Peyer's patch (tissue), 4 donors: ENCODE data around the gene NSRP1. TPM values are rescaled to one million over a fixed set of nuclear protein-coding genes. Genes with fewer than 3 reads are reported as not detected.

Experiments
- DNase-seq, 3 donors: peaks; one replicate each; pipeline ENCODE4 v3.0.0-alpha.2; 2017 to 2019
- H3K27ac ChIP-seq, 4 donors: fragments of 200-600 bp; sonication (generic); one replicate each; pipeline ENCODE4 v1.5.1; 2016 to 2019
- H3K27me3 ChIP-seq, 2 donors: fragments of 200-600 bp; sonication (generic); one replicate each; pipeline ENCODE4 v1.5.1; 2019
- H3K36me3 ChIP-seq, 3 donors: fragments of 200-600 bp; sonication (generic); one replicate each; pipeline ENCODE4 v1.5.1; 2016 to 2019
- H3K4me1 ChIP-seq, 4 donors: fragments of 200-600 bp; sonication (generic); one replicate each; pipeline ENCODE4 v1.5.1; 2016 to 2019
- H3K4me3 ChIP-seq, 4 donors: fragments of 200-600 bp; sonication (generic); 1 replicate in 3 of 4; 2 replicates in 1 of 4; pipeline ENCODE4 v1.5.1; 2016 to 2019; ENCODE audit warnings: mild to moderate bottlenecking in 1 of 4
- H3K9me3 ChIP-seq, 4 donors: fragments of 200-600 bp; sonication (generic); one replicate each; pipeline ENCODE4 v1.5.1; 2016 to 2019; ENCODE audit warnings: mild to moderate bottlenecking in 1 of 4
- POLR2A ChIP-seq, 2 donors: fragments of 450-650 bp; IDR thresholded peaks; one replicate each; pipeline ENCODE4 v1.5.1; 2017; ENCODE audit warnings: antibody characterized with exemption in 2 of 2, mild to moderate bottlenecking in 2 of 2, moderate library complexity in 2 of 2
- total RNA-seq, 4 donors: library from RNA; depleted of rRNA; stranded (reverse); fragments of >200 nt; gene quantifications; one replicate each; pipeline ENCODE4 v1.1.0, GENCODE V29; 2016
- TF ChIP-seq, protein P1 (sequence below), 6 experiments: fragments of 450-650 bp in 4 of 6; fragments of 200-600 bp in 2 of 6; sonication (generic) in 1 of 6; IDR thresholded peaks; one replicate each; pipeline ENCODE4 v1.5.1; 2017 to 2019; ENCODE audit warnings: antibody characterized with exemption in 6 of 6, mild to moderate bottlenecking in 3 of 6, moderate library complexity in 1 of 6

Gene NSRP1
- total RNA-seq, 4 donors from 2014 or later: 16.5 to 134 (median 30.6) TPM

DNA sequence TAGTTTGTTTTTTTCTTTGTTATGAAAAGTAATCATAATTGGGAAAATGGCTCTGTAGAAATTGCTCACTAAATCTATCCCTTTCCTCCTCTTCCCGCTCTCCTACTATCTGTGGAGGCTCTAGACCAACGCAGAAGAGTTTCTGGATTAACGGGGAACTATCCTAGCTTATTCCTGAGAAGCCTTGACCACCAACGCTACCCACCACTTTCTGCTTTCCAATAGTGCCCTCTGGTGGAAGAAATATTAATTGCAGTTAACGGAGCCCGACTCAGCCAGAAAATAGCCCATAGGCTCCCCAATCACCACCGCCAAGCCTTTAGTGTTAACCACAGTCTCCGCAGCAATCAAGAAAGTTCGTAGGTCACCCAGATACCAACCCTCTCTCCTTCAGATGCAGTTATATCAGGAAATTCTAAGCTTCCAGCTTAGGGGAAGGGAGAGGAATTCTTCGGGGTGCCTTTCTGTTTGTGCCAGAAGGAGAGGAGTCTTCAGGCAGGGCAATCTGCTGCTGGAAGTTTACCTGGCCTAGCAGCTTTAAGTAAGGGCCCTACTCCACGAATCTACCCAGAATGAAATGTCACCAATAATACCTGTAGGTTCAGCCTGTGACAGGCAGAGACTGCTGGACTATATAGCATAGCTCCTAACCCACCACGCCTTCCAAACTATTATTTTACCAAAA, 23.0 kb upstream of the NSRP1 start:
- peak in 2 of 3 donors; percentile 24 to 65 for DNase-seq
- Histone ChIP-seq H3K4me1 (peaks cover 0 to 5% (median 0%) of the 10 kb centered on the region in 4 donors), H3K4me3 (no peak overlapping the region), H3K27me3 (no peaks in the 10 kb centered on the region), H3K36me3 (no peaks in the 10 kb centered on the region), H3K9me3 (no peaks in the 10 kb centered on the region), H3K27ac (no peak overlapping the region)
- no peak for TF ChIP-seq POLR2A (IDR thresholded peaks at IDR 0.05)
- TF ChIP-seq, protein P1, sequence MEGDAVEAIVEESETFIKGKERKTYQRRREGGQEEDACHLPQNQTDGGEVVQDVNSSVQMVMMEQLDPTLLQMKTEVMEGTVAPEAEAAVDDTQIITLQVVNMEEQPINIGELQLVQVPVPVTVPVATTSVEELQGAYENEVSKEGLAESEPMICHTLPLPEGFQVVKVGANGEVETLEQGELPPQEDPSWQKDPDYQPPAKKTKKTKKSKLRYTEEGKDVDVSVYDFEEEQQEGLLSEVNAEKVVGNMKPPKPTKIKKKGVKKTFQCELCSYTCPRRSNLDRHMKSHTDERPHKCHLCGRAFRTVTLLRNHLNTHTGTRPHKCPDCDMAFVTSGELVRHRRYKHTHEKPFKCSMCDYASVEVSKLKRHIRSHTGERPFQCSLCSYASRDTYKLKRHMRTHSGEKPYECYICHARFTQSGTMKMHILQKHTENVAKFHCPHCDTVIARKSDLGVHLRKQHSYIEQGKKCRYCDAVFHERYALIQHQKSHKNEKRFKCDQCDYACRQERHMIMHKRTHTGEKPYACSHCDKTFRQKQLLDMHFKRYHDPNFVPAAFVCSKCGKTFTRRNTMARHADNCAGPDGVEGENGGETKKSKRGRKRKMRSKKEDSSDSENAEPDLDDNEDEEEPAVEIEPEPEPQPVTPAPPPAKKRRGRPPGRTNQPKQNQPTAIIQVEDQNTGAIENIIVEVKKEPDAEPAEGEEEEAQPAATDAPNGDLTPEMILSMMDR (IDR thresholded peaks at IDR 0.05): peak; percentile 59 to 84 (median 80)

DNA sequence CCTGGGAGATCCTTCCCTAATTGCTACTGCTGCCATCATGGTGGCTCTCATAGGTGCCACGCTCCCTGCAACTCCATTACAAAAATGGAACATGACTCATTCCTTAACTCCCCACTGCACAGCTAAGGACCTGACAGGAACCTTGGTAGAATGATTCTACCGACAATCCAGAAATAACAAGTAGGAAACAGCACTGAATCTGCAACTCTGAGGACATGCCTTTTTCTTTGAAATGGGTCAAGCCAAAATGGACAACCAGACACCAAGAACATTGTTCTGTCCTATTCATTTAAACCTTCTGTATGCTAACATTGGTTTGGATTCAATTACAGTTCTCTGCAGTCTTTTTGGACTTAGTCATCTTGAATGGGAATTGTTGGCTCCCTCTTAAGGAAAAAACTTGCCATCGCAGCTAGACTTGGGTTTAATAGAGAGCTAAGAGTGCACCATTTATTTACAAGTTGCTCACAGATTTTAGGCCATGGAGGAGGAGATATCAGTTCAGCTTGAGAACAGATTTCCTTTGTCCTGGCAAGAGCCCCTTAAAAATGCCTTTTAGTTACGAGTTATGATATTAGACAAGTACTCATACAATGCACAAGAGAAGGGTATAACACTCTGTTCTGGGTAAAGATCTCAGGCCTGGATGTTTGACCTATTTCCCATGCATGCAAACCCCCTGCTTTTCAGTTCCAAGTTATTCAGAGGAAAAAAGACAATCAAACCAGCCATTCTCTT, 20.9 kb upstream of the NSRP1 start:
- H3K27me3 ChIP-seq: no peaks in the 10 kb centered on the region
- H3K27ac ChIP-seq: no peak overlapping the region
- no peak overlapping the region for H3K4me3 ChIP-seq
- H3K4me1 ChIP-seq: peaks cover 0 to 5% (median 0%) of the 10 kb centered on the region in 4 donors
- no peak for DNase-seq
- no peaks in the 10 kb centered on the region for H3K36me3 ChIP-seq
- TF ChIP-seq POLR2A (IDR thresholded peaks at IDR 0.05): no peak
- TF ChIP-seq, protein P1 (IDR thresholded peaks at IDR 0.05): peak in 4 of 6 experiments; percentile 31 to 48 (median 38)
- no peaks in the 10 kb centered on the region for H3K9me3 ChIP-seq

DNA sequence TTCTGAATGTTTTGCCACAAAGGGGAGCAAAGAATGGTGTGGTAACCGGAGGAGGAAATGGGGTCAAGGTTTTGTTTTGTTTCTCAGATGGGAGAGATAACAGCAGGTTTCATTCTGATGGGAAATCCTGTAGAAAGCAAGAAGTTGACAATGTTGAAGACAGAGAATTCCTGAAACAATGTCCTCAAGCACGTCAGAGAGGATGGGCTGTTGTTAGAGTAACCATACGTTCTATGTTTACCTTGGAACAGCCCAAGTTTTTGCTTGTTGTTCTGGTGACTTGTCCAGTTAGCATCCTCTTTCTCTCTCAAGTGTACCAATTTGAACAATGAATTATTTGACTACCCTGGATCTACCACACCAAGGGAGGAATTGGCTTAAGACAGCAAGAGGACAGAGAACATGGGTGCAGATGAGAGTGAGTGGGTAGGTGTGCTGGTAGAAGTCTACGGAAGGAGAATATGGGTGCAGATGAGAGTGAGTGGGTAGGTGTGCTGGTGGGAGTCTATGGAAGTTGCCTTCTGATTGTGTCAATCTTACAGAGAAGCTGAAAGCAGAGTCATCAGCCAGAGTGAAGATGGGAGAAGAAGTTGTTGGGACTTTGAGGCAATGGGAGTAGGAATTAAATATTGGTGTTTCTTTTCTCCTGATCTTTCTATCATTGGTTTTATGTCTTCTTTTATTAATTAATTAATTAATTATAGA, 14.8 kb upstream of the NSRP1 start:
- TF ChIP-seq, protein P1 (IDR thresholded peaks at IDR 0.05): no peak
- no peak for TF ChIP-seq POLR2A (IDR thresholded peaks at IDR 0.05)
- no peak for DNase-seq

DNA sequence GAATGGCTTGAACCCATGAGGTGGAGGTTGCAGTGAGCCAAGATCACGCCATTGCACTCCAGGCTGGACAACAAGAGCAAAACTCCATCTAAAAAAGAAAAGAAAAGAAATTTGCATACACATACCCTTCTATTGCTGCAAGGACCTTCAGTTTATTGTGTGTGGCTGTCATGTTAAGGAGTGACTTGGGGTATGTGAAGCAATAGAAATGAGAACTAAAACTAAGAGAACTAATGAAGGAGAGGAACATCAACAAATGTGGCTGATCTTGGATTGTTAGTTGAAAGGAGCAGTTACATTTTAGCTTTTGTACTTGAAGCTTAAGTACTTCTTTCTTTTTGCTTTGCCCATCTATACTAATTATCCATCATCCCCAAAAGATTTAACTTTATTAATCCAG, 12.7 kb upstream of the NSRP1 start:
- TF ChIP-seq, protein P1 (IDR thresholded peaks at IDR 0.05): no peak
- no peak for TF ChIP-seq POLR2A (IDR thresholded peaks at IDR 0.05)
- Histone ChIP-seq H3K27ac (peak overlapping the region in 1 of 4 donors; percentile 47), H3K4me1 (no peaks in the 10 kb centered on the region), H3K9me3 (no peaks in the 10 kb centered on the region), H3K27me3 (no peaks in the 10 kb centered on the region), H3K36me3 (no peaks in the 10 kb centered on the region), H3K4me3 (no peak overlapping the region)
- DNase-seq: no peak

More for the DNA sequence above, 14.8 kb upstream of the NSRP1 start:
- no peaks in the 10 kb centered on the region for H3K4me1 ChIP-seq
- H3K4me3 ChIP-seq: no peak overlapping the region
- H3K36me3 ChIP-seq: no peaks in the 10 kb centered on the region
- no peaks in the 10 kb centered on the region for H3K9me3 ChIP-seq
- peak overlapping the region in 1 of 4 donors; percentile 4 for H3K27ac ChIP-seq
- no peaks in the 10 kb centered on the region for H3K27me3 ChIP-seq

DNA sequence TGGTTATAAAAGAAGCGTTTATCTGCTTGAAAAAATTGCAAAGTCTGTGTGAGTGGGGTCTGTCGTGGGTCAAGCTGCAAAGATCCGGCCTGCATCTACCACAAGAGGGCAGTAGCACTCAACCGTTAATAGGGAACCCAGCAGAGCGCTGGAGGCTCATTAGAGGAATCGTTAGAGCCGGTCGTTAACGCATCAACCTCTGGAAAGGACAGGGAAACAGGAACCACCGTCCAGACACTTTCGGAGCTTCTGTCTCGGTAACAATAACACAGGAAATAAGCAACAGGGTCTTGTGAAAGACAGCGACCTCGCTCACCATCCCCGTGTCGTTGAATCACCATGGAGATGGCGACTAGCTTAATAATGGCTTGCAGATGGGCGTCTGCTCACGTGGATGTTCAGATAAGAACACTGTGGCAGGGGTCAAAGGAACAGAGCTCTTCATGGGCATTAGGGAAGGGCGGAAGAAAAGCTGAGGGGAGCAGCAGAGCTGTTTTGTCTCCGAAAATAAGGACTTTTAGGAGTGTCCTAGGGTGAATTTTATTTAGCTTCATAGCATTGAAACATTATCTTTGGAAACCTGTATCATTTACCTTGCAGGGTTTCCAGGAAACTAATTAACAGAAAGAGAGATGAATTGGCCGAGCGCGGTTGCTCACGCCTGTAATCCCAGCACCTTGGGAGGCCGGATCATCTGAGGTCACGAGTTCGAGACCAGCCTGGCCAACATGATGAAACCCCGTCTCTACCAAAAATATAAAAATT, 11.9 kb upstream of the NSRP1 start:
- H3K27me3 ChIP-seq: no peaks in the 10 kb centered on the region
- H3K9me3 ChIP-seq: no peaks in the 10 kb centered on the region
- peak; percentile 73 to 91 (median 78) for DNase-seq
- no peaks in the 10 kb centered on the region for H3K4me1 ChIP-seq
- peak in 1 of 2 donors; percentile 15 for TF ChIP-seq POLR2A (IDR thresholded peaks at IDR 0.05)
- TF ChIP-seq, protein P1 (IDR thresholded peaks at IDR 0.05): peak; percentile 46 to 89 (median 82)
- H3K4me3 ChIP-seq: peak overlapping the region; percentile 23 to 49 (median 35)
- H3K27ac ChIP-seq: peak overlapping the region in 3 of 4 donors; percentile 35 to 57 (median 47)
- H3K36me3 ChIP-seq: no peaks in the 10 kb centered on the region
